Stimulated activated memory B cell treated with anti-CD40 and anti-IgM and Interleukin-4, amounts not matched to agents 10 μg/mL and 1 μg/mL and 100 μg/mL, for 72 hours (primary cell): ENCODE measurements around the gene CTNNA3.

Source experiments
- ATAC-seq: fragments of 150-1000 bp; cut with Tn5 transposase; 2 replicates; pipeline ENCODE4 v1.10.0; 2021
- H3K27ac Mint-ChIP-seq: one replicate; pipeline ENCODE4 v1.8.0; 2022; ENCODE audit warnings: mild to moderate bottlenecking, mixed read lengths
- H3K27me3 Mint-ChIP-seq: one replicate; pipeline ENCODE4 v1.8.0; 2022; ENCODE audit warnings: mixed read lengths
- H3K36me3 Mint-ChIP-seq: one replicate; pipeline ENCODE4 v1.8.0; 2022; ENCODE audit warnings: mixed read lengths
- H3K4me1 Mint-ChIP-seq: one replicate; pipeline ENCODE4 v1.8.0; 2022; ENCODE audit warnings: mixed read lengths
- H3K4me3 Mint-ChIP-seq: one replicate; pipeline ENCODE4 v1.8.0; 2022; ENCODE audit warnings: mild to moderate bottlenecking, moderate library complexity, mixed read lengths
- H3K9me3 Mint-ChIP-seq: one replicate; pipeline ENCODE4 v1.8.0; 2022; ENCODE audit warnings: mixed read lengths

CTNNA3 gene

DNA sequence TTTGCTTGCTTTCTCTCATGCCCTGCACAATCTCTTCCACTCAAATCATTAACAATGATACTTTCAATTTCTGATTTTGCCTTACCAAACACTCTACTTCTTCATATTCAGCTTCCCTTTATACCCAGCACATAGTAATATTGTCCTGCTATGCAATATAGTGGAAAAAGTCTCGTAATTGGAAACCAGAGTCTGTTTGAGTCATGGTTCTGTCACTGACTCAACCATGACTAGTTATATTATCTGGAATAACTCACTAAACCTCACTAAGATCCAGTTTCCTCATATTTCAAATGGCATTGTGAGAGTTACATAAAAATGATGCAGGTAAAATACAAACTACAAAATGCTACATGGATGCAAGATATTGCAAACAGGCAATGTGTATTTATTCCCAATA lies 868.6 kb downstream of the CTNNA3 start:
- Mint-ChIP-seq H3K9me3 (peaks cover 3% of the 10 kb centered on the region), H3K27me3 (no peaks in the 10 kb centered on the region), H3K36me3 (no peaks in the 10 kb centered on the region), H3K4me1 (no peaks in the 10 kb centered on the region), H3K4me3 (no peak overlapping the region), H3K27ac (no peak overlapping the region)
- ATAC-seq = no peak

DNA sequence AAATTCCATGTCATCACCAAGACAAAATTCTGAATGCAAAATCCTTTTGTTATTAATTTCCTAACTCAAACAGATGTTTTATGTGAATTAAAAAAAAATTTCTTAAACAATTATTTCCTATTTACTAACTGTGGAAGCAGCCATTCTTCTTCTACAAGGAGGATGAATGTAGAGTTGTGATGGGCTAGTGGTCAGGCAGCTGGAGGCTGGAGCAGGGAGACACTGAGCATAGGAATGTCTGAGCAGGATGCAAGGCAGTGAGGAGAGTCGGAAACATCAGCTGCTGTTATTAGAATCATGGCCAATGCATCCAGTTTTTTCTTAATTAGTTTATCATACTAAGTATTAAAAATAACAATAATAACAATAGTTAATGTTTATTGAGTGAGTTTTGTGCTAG lies 872.7 kb downstream of the CTNNA3 start:
- no peak for ATAC-seq
- H3K27me3 Mint-ChIP-seq = no peaks in the 10 kb centered on the region
- no peak overlapping the region for H3K4me3 Mint-ChIP-seq

DNA sequence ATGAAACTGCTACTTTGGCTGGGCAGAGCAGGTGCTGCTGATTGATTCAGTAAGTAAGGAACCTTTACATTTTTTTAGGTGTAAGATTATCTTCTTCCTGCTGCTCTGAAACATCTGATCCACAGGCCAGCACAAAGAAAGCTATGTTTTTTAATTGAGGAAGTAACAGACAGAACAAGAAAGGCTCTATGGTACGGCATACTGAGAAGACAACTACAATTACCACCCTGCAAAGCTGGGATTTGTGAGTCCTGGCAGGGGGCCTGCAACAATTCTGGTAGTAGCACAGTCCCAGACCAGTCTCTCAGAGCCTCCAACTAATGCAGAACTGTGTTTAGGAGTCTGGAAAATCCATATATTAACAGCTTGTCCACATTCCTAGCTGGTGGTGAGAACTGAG lies 873.2 kb downstream of the CTNNA3 start:
- no peaks in the 10 kb centered on the region for H3K27me3 Mint-ChIP-seq
- no peaks in the 10 kb centered on the region for H3K9me3 Mint-ChIP-seq
- ATAC-seq = peak; percentile 8
- H3K27ac Mint-ChIP-seq = no peak overlapping the region
- no peak overlapping the region for H3K4me3 Mint-ChIP-seq
- no peaks in the 10 kb centered on the region for H3K4me1 Mint-ChIP-seq
- H3K36me3 Mint-ChIP-seq = no peaks in the 10 kb centered on the region

More for the DNA sequence above, 872.7 kb downstream of the CTNNA3 start:
- no peaks in the 10 kb centered on the region for H3K4me1 Mint-ChIP-seq
- H3K9me3 Mint-ChIP-seq = no peaks in the 10 kb centered on the region
- H3K27ac Mint-ChIP-seq = no peak overlapping the region
- no peaks in the 10 kb centered on the region for H3K36me3 Mint-ChIP-seq

DNA sequence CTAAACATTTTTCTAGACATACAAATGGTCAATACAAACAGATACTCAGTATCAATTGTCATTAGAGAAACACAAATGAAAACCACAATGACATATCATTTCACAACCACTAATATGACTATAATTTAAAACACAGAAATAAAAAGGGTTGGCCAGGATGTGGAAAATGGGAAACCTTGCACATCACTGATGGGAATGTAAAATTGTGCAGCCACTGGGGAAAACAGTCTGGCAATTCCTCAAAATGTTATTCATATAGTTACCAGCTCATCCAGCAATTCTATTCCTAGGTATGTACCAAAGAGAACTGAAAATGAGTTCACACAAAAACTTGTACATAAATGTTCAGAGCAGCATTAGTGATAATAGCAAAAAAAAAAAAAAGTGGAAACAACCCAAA lies 876.3 kb downstream of the CTNNA3 start:
- H3K4me3 Mint-ChIP-seq = no peak overlapping the region
- no peaks in the 10 kb centered on the region for H3K36me3 Mint-ChIP-seq
- ATAC-seq = no peak
- H3K4me1 Mint-ChIP-seq = no peaks in the 10 kb centered on the region
- H3K27me3 Mint-ChIP-seq = no peaks in the 10 kb centered on the region
- H3K27ac Mint-ChIP-seq = no peak overlapping the region
- H3K9me3 Mint-ChIP-seq = no peaks in the 10 kb centered on the region

DNA sequence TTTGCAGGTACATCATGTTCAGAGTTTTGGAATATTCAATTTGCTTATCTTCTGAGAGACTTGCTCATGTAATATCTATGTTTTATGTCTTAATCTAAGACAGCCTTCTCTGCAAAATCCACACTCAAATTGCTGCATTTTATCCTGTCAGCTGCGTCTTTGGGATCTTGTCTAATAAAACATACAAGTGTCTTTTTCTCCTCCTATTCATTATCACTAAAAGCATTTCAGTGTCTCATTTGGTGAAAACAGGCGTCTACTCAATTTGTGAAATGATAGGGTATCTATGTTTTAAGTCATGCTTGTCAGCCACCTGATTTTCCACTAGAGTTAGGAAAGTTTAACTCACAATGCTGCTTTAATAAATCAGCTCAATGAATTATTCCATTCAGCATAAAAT lies 882.9 kb downstream of the CTNNA3 start:
- ATAC-seq = no peak
- H3K36me3 Mint-ChIP-seq = no peaks in the 10 kb centered on the region
- no peaks in the 10 kb centered on the region for H3K9me3 Mint-ChIP-seq
- H3K4me3 Mint-ChIP-seq = no peak overlapping the region
- H3K27me3 Mint-ChIP-seq = no peaks in the 10 kb centered on the region
- no peaks in the 10 kb centered on the region for H3K4me1 Mint-ChIP-seq
- no peak overlapping the region for H3K27ac Mint-ChIP-seq

DNA sequence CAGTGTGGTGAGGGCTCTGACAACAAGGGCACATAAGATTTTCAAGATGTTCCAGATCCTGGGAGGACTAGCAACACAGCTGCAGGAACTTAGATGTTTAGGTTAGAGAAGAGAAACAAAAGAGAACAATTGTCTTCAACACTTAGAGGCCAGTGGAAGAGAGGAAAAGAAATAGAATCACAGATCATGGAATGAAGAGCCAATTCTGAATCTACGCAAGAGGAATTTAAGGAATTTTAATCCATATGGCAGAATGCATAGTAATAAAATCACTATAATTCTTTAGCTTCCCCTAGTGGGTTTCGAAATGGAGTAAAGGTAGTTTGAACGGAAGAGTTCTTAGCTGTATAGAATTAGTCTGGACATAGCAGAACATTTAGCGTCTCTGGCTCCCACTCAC lies 884.8 kb downstream of the CTNNA3 start:
- Mint-ChIP-seq H3K4me1 (no peaks in the 10 kb centered on the region), H3K9me3 (no peaks in the 10 kb centered on the region), H3K27ac (no peak overlapping the region), H3K27me3 (no peaks in the 10 kb centered on the region), H3K4me3 (no peak overlapping the region), H3K36me3 (no peaks in the 10 kb centered on the region)
- no peak for ATAC-seq

DNA sequence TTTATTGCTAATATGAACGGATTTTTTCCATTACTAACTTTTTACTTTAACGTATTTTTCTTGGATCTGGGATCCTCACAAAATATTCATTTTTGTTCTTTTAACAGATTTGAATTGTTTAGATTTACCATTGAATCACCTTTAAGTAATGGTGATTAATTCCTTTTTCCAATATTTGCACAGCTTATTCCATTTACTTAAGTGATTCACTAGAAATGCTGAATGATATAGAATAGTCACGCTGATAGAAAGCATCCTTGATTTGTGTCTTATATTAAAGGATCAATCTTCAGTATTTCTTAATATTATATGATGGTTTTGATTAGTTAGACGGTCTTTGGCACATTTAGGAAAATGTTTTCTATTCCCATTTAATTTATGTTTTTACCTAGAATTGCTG lies 886.6 kb downstream of the CTNNA3 start:
- no peak overlapping the region for H3K27ac Mint-ChIP-seq
- no peaks in the 10 kb centered on the region for H3K4me1 Mint-ChIP-seq
- no peaks in the 10 kb centered on the region for H3K27me3 Mint-ChIP-seq
- H3K36me3 Mint-ChIP-seq = no peaks in the 10 kb centered on the region
- H3K4me3 Mint-ChIP-seq = no peak overlapping the region
- H3K9me3 Mint-ChIP-seq = no peaks in the 10 kb centered on the region
- ATAC-seq = no peak

GRCh38 chr10:66805612-66806011 lies 890.4 kb downstream of the CTNNA3 start:
- Mint-ChIP-seq H3K36me3 (no peaks in the 10 kb centered on the region), H3K27me3 (no peaks in the 10 kb centered on the region), H3K4me1 (no peaks in the 10 kb centered on the region), H3K9me3 (peaks cover 3% of the 10 kb centered on the region), H3K27ac (no peak overlapping the region), H3K4me3 (no peak overlapping the region)
- ATAC-seq = no peak

DNA sequence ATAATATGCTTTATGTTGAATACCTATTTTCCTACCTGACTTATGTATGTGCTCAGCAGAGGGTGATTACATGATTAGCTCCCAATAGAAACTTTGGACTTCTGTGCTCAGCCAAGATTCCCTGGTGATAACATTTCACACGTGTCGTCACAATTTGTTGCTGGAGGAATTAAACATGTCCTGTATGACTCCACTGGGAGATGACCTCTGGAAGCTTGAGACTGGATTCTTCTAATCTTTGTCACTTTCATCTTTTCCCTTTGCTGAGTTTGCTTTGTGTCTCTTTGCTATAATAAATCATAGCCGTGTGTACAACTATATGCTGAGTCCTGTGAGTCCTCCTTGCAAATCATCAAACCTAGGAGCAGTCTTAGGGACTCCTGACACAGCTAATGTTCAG lies 891.0 kb downstream of the CTNNA3 start:
- Mint-ChIP-seq H3K4me1 (no peaks in the 10 kb centered on the region), H3K36me3 (no peaks in the 10 kb centered on the region), H3K4me3 (no peak overlapping the region), H3K9me3 (peaks cover 3% of the 10 kb centered on the region), H3K27me3 (no peaks in the 10 kb centered on the region), H3K27ac (no peak overlapping the region)
- ATAC-seq = no peak

DNA sequence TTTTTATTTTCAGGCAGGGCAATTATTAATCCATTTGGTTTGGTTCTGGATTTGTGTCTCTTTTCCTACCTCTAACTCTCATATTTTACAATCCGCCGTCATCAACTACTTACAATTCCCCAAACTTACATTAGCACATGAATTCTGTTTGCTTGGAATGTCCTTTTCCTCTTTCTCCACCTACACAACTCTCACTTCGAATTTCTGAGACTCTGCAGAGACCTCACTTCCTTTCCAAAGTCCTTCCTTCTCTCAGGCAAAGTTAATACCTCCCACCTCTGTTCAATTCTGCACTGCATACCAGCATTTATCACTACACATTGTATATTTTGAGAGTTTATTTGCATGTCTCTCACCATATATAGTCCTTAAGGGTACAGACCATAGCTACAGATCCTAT lies 892.8 kb downstream of the CTNNA3 start:
- H3K9me3 Mint-ChIP-seq = peaks cover 3% of the 10 kb centered on the region
- no peak overlapping the region for H3K4me3 Mint-ChIP-seq
- H3K4me1 Mint-ChIP-seq = peaks cover 6% of the 10 kb centered on the region
- H3K27ac Mint-ChIP-seq = no peak overlapping the region
- no peak for ATAC-seq
- no peaks in the 10 kb centered on the region for H3K36me3 Mint-ChIP-seq
- no peaks in the 10 kb centered on the region for H3K27me3 Mint-ChIP-seq

- Mint-ChIP-seq H3K27me3 (no peaks in the 10 kb centered on the region), H3K36me3 (no peaks in the 10 kb centered on the region), H3K4me3 (no peak overlapping the region), H3K9me3 (peaks cover 3% of the 10 kb centered on the region), H3K4me1 (peaks cover 6% of the 10 kb centered on the region), H3K27ac (no peak overlapping the region)
- ATAC-seq = no peak
Observed at GRCh38 chr10:66799474-66799873, 896.5 kb downstream of the CTNNA3 start.

DNA sequence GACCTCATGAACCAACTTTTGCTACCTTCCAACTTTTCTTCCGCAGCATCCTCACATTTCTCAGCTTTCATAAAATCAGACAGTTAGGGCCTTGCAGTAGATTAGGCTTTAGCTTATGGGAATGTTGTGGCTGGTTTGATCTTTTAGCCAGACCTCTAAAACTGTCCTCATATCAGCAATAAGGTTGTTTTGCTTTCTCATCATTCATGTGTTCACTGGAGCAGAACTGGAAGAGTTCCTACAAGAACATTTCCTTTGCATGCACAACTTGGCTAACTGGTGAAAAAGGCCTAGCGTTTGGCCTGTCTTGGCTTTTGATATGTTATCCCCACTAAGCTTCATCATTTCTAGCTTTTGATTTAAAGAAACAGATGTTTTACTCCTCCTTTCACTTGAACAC lies 900.1 kb downstream of the CTNNA3 start:
- Mint-ChIP-seq H3K27ac (no peak overlapping the region), H3K36me3 (no peaks in the 10 kb centered on the region), H3K27me3 (no peaks in the 10 kb centered on the region), H3K4me1 (peaks cover 6% of the 10 kb centered on the region), H3K4me3 (no peak overlapping the region), H3K9me3 (peaks cover 3% of the 10 kb centered on the region)
- ATAC-seq = no peak

DNA sequence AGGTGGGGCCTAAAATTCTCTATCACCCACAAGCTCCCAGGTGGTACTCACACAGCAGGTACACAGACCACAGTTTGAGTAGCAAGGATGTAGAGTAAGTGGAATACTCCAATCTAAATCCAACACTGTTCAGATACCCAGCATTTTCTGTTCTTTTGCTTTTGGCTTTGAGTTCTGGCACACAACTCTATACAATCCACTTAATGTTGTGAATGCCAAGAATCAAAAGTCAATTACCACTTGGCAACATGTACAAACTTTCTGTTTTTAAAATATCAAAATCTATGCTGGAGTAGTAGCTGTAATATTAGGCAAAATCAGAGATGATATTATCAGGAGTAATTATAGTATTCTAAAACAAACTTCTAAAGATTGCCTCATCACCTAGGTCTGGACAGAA lies 903.6 kb downstream of the CTNNA3 start:
- Mint-ChIP-seq H3K27me3 (no peaks in the 10 kb centered on the region), H3K4me3 (no peak overlapping the region), H3K36me3 (no peaks in the 10 kb centered on the region)

DNA sequence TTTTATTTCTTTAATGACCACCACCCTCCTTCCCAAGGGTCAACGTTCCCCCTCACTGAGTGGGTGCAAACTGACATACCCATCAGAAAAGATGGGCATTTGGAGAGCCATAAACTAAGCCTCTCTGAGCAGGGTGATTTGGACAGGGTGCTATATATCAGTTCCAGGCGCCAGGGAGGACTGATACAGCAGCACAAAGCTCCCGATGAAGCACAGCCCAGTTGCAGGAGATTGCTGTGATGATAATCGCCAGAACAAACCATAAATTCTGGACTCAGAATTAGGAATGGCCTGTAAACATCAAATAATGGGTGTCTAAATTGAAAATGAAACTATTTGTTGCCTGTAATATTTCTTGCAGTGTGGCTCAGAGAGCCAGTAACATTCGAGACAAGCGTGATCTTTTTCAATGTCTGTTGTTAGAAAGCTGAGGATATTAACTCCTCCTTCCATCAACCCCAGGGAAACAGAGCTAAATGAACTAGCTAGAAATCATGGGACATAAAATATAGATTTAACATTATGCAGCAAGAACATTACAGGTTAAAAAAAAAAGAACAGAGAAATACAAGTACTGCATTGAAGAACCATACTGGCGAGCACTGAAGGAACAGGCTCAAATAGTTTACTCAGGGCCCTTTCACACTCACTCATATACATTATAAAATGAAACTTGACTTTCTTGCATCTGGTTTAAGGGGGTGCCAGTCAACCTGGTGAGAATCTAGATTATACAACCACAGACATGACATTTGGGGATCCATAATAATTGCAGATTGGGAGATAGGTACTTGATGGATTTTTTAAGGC lies 907.6 kb downstream of the CTNNA3 start:
- no peak overlapping the region for H3K4me3 Mint-ChIP-seq
- H3K36me3 Mint-ChIP-seq = no peaks in the 10 kb centered on the region
- ATAC-seq = no peak
- no peaks in the 10 kb centered on the region for H3K4me1 Mint-ChIP-seq
- H3K27ac Mint-ChIP-seq = no peak overlapping the region
- peaks cover 3% of the 10 kb centered on the region for H3K9me3 Mint-ChIP-seq
- H3K27me3 Mint-ChIP-seq = no peaks in the 10 kb centered on the region

More for the DNA sequence above, 903.6 kb downstream of the CTNNA3 start:
- no peak for ATAC-seq
- Mint-ChIP-seq H3K9me3 (peaks cover 3% of the 10 kb centered on the region), H3K4me1 (no peaks in the 10 kb centered on the region), H3K27ac (no peak overlapping the region)

DNA sequence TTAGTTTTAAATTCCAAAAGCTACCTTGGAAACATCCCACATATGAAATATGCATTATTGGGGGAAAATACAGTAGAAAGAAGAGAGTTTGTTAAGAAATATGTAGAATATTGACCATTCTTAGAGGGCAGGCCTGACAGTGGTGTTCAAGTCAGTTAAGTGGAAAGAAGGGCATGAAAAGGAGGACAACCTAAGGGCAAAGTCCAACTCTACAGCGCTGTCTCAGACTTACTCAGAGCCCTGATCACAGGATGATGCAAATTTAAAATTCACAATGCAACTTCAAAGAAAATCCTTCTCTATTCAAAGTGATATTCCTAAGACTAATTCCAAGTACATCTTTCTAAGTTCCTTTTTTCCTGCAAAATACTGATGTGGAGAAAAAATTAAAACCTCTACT lies 909.3 kb downstream of the CTNNA3 start:
- Mint-ChIP-seq H3K36me3 (no peaks in the 10 kb centered on the region), H3K4me1 (no peaks in the 10 kb centered on the region), H3K4me3 (no peak overlapping the region), H3K27me3 (no peaks in the 10 kb centered on the region), H3K27ac (no peak overlapping the region), H3K9me3 (peaks cover 3% of the 10 kb centered on the region)
- ATAC-seq = no peak

- H3K27ac Mint-ChIP-seq = no peak overlapping the region
- ATAC-seq = no peak
Observed at GRCh38 chr10:66784770-66785169, 911.2 kb downstream of the CTNNA3 start.

More at GRCh38 chr10:66784770-66785169, 911.2 kb downstream of the CTNNA3 start:
- H3K4me3 Mint-ChIP-seq = no peak overlapping the region
- H3K4me1 Mint-ChIP-seq = no peaks in the 10 kb centered on the region
- H3K27me3 Mint-ChIP-seq = no peaks in the 10 kb centered on the region
- no peaks in the 10 kb centered on the region for H3K9me3 Mint-ChIP-seq
- H3K36me3 Mint-ChIP-seq = no peaks in the 10 kb centered on the region
